Mesendoderm (in vitro differentiated cells): Measurements from ENCODE around the gene NFIA.

Experiments used
- DNase-seq: peaks from one replicate; pipeline ENCODE4 v3.0.0; 2013
- H2AK5ac ChIP-seq: 2 replicates; pipeline ENCODE4 v1.6.1; 2013; ENCODE audit warnings: low read length, inconsistent platforms
- H2BK120ac ChIP-seq: 2 replicates; pipeline ENCODE4 v1.6.1; 2013; ENCODE audit warnings: low read depth, mild to moderate bottlenecking, low read length, moderate library complexity, mixed read lengths
- H2BK15ac ChIP-seq: replicated peaks from 2 replicates; pipeline ENCODE4 v1.6.1; 2013; ENCODE audit warnings: low read depth, mild to moderate bottlenecking, moderate library complexity
- H2BK5ac ChIP-seq: 2 replicates; pipeline ENCODE4 v1.6.1; 2013; ENCODE audit warnings: low read length, inconsistent platforms
- H3K18ac ChIP-seq: 2 replicates; pipeline ENCODE4 v1.6.1; 2013; ENCODE audit warnings: mild to moderate bottlenecking, low read length, mixed read lengths
- H3K23ac ChIP-seq: one replicate; pipeline ENCODE4 v1.6.1; 2013; ENCODE audit warnings: low read length
- H3K27ac ChIP-seq: 2 replicates; pipeline ENCODE4 v1.5.1; 2013; ENCODE audit warnings: low read depth, mild to moderate bottlenecking, inconsistent platforms, low read length, moderate library complexity
- H3K27me3 ChIP-seq: 2 replicates; pipeline ENCODE4 v1.6.1; 2013; ENCODE audit warnings: low read length, control low read depth, mild to moderate bottlenecking, inconsistent platforms; ENCODE audit not compliant: insufficient read depth, poor library complexity
- H3K36me3 ChIP-seq: 2 replicates; pipeline ENCODE4 v1.6.1; 2013; ENCODE audit warnings: low read length, inconsistent platforms; ENCODE audit not compliant: control insufficient read depth, insufficient read depth
- H3K4ac ChIP-seq: one replicate; pipeline ENCODE4 v1.6.1; 2013; ENCODE audit warnings: low read depth, mild to moderate bottlenecking, low read length, moderate library complexity
- H3K4me1 ChIP-seq: 2 replicates; pipeline ENCODE4 v1.6.1; 2013; ENCODE audit warnings: low read depth, low read length, inconsistent platforms; ENCODE audit not compliant: control insufficient read depth
- H3K4me2 ChIP-seq: 2 replicates; pipeline ENCODE4 v1.6.1; 2013; ENCODE audit warnings: low read length
- H3K4me3 ChIP-seq: 2 replicates; pipeline ENCODE4 v1.5.1; 2013; ENCODE audit warnings: mild to moderate bottlenecking, low read length
- H3K56ac ChIP-seq: one replicate; pipeline ENCODE4 v1.6.1; 2013; ENCODE audit warnings: low read length
- H3K79me1 ChIP-seq: 2 replicates; pipeline ENCODE4 v1.6.1; 2013; ENCODE audit warnings: low read length, inconsistent platforms
- H3K79me2 ChIP-seq: 2 replicates; pipeline ENCODE4 v1.6.1; 2013; ENCODE audit warnings: mild to moderate bottlenecking, low read length; ENCODE audit not compliant: control insufficient read depth, insufficient read depth
- H3K9ac ChIP-seq: 2 replicates; pipeline ENCODE4 v1.6.1; 2013; ENCODE audit warnings: low read length, inconsistent platforms
- H4K5ac ChIP-seq: one replicate; pipeline ENCODE4 v1.6.1; 2013; ENCODE audit warnings: low read length
- H4K8ac ChIP-seq: one replicate; pipeline ENCODE4 v1.6.1; 2013; ENCODE audit warnings: low read depth, mild to moderate bottlenecking, control low read depth, low read length, moderate library complexity
- WGBS: extraction: QIAGEN DNeasy Blood & Tissue Kit; methylation state at CpG from one replicate; pipeline ENCODE4 v1.1.7; 2013; ENCODE audit warnings: low lambda C conversion rate, missing lambda C conversion rate; ENCODE audit not compliant: insufficient coverage; ENCODE audit errors: extremely low coverage; 5-methylcytosine and 5-hydroxymethylcytosine counted together

NFIA gene

DNA sequence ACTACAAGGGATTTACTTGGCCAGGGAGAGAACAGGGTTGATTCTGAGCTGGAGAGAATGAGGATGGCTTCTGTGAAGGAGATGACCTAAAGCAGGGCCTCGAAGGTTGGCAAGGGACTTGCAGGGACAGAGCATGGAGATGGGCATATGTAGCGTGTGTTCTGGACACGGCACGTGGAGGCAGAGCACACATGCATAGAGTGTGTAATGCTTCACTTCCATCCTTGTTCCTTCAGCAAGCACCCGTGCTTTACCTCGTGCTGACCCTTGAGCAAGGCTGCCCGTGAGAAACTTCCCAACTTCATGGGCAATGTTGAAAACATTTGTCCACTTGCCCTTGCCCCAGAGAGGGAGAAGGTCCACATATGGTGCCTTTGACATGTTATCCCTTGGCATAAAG, 33.1 kb downstream of the NFIA start:
- Histone ChIP-seq H3K56ac (no peak overlapping the region), H3K79me1 (no peaks in the 10 kb centered on the region), H3K36me3 (no peaks in the 10 kb centered on the region), H3K4ac (no peak overlapping the region), H3K27ac (no peak overlapping the region), H3K23ac (no peak overlapping the region), H3K79me2 (no peaks in the 10 kb centered on the region), H3K4me3 (no peak overlapping the region), H4K8ac (no peak overlapping the region), H3K27me3 (no peaks in the 10 kb centered on the region), H2BK120ac (no peak overlapping the region), H4K5ac (no peak overlapping the region), H2BK15ac (no peak overlapping the region), H2BK5ac (no peak overlapping the region), H3K4me2 (no peak overlapping the region), H2AK5ac (no peak overlapping the region), H3K9ac (no peak overlapping the region), H3K4me1 (no peaks in the 10 kb centered on the region), H3K18ac (no peak overlapping the region)
- WGBS = no CpG with 5 or more reads among the region's 7 CpGs
- no peak for DNase-seq

DNA sequence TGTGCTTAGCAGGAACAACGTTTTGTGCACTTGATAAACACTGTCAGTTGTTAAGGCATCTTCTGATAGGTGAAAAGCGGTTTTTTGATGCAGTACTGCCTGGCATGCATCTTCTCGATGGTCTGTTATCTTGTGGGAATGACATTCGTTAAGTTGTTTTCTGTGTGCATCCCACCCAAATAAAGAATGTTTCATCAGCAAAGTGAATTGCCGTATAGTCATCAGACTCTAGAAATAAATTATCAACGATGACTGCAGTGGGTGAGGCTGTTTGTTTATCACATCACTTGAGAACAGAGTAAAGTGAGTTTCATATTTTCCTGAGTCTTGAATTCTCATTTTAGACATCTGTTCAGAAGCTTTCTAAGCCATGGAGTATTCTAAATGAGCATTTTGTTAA, 34.1 kb downstream of the NFIA start:
- Histone ChIP-seq H3K4ac (no peak overlapping the region), H3K27ac (no peak overlapping the region), H3K4me1 (no peaks in the 10 kb centered on the region), H2BK5ac (no peak overlapping the region), H3K27me3 (no peaks in the 10 kb centered on the region), H3K56ac (no peak overlapping the region), H2BK120ac (no peak overlapping the region), H3K36me3 (no peaks in the 10 kb centered on the region), H3K23ac (no peak overlapping the region), H3K18ac (no peak overlapping the region), H3K79me2 (no peaks in the 10 kb centered on the region), H3K9ac (no peak overlapping the region), H3K4me2 (no peak overlapping the region), H2BK15ac (no peak overlapping the region), H4K5ac (no peak overlapping the region), H4K8ac (no peak overlapping the region), H3K4me3 (no peak overlapping the region), H3K79me1 (no peaks in the 10 kb centered on the region), H2AK5ac (no peak overlapping the region)
- DNase-seq = no peak
- WGBS = no CpG with 5 or more reads among the region's 6 CpGs

DNA sequence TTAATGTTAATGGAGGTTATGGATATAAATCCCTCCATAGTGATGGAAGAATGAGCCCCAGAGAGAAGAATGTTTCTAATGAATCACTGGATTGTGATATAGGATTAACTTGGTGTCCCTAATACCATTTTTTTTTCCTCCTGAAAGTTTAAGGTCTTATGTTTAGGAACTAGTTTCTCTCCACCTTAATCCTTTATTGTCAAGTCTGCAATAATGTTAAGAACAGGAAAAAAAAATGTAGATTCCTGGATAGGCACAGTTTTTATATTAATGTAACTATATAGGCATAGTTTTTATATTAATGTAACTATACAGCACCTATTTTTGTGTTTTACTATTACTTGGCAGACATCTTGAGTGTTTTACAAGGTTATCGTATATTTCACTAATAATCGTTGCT, 34.9 kb downstream of the NFIA start:
- Histone ChIP-seq H3K79me1 (no peaks in the 10 kb centered on the region), H3K23ac (no peak overlapping the region), H2BK15ac (no peak overlapping the region), H3K9ac (no peak overlapping the region), H3K4me1 (no peaks in the 10 kb centered on the region), H3K27ac (no peak overlapping the region), H2AK5ac (no peak overlapping the region), H3K56ac (no peak overlapping the region), H3K4ac (no peak overlapping the region), H3K27me3 (no peaks in the 10 kb centered on the region), H4K5ac (no peak overlapping the region), H4K8ac (no peak overlapping the region), H3K4me2 (no peak overlapping the region), H3K79me2 (no peaks in the 10 kb centered on the region), H2BK120ac (no peak overlapping the region), H3K18ac (no peak overlapping the region), H2BK5ac (no peak overlapping the region), H3K36me3 (no peaks in the 10 kb centered on the region), H3K4me3 (no peak overlapping the region)
- no CpG with 5 or more reads among the region's 2 CpGs for WGBS
- DNase-seq = no peak

DNA sequence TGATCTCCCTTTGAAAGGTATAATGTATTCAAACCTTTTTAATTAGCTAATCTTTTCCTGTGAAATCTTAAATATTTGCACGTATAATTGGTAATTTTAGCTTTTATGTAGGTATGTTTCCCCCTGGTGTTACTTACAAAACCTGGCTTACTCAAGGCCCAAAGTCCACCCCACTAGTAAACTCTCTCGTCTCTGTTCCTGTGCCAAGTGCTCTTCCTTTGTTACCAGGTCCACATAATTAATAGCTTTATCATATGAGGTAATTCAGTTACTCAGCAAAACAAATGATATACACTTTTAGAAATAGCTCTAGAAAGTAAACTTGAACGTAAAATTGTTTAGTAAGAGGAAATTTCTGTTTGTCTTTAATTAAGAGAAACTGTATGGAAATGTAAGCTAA, 36.7 kb downstream of the NFIA start:
- no peak overlapping the region for H4K5ac ChIP-seq
- no peak overlapping the region for H2BK5ac ChIP-seq

DNA sequence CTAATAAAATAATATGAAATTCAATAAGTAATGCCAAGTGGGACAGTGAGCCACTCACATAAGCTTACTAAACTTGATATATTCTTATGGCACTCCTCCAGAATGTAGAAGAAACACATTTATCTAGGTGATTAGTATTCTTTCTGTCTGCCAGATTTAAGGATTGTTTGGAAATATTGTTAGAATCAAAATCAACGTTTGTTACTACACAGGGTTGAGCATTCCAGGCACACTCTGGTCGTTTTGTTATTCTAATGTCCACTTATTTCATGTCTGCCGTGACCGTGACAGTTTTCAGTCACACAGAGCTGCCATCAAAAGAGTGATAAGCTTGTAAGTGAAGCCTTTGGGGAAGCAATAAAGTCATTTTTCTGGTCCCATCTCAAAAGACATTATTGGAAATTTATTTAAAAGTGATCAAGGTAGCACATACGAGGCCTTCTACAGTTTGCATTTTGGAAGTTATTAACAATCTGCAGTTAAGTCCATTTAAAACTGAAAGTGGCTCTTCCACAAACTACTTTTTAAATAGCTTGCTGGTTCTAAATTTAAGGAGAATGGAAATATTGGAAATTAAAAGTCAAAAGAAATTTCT, 38.0 kb downstream of the NFIA start:
- Histone ChIP-seq H2BK5ac (no peak overlapping the region), H2BK15ac (no peak overlapping the region), H3K79me1 (no peaks in the 10 kb centered on the region), H4K5ac (no peak overlapping the region), H3K27me3 (no peaks in the 10 kb centered on the region), H2AK5ac (no peak overlapping the region), H3K4ac (no peak overlapping the region), H3K36me3 (no peaks in the 10 kb centered on the region), H4K8ac (no peak overlapping the region), H3K79me2 (no peaks in the 10 kb centered on the region), H3K4me3 (no peak overlapping the region), H3K56ac (no peak overlapping the region), H2BK120ac (no peak overlapping the region), H3K4me1 (no peaks in the 10 kb centered on the region), H3K9ac (no peak overlapping the region), H3K23ac (no peak overlapping the region), H3K4me2 (no peak overlapping the region), H3K27ac (no peak overlapping the region), H3K18ac (no peak overlapping the region)
- no CpG with 5 or more reads among the region's 5 CpGs for WGBS
- DNase-seq = no peak

More for the DNA sequence above, 36.7 kb downstream of the NFIA start:
- WGBS = no CpG with 5 or more reads among the region's 3 CpGs
- H3K79me2 ChIP-seq = no peaks in the 10 kb centered on the region
- H4K8ac ChIP-seq = no peak overlapping the region
- no peak overlapping the region for H2BK120ac ChIP-seq
- H3K56ac ChIP-seq = no peak overlapping the region
- H3K4me3 ChIP-seq = no peak overlapping the region
- H3K4ac ChIP-seq = no peak overlapping the region
- no peaks in the 10 kb centered on the region for H3K79me1 ChIP-seq
- no peak for DNase-seq
- H3K4me1 ChIP-seq = no peaks in the 10 kb centered on the region
- H2AK5ac ChIP-seq = no peak overlapping the region
- no peak overlapping the region for H3K23ac ChIP-seq
- no peak overlapping the region for H3K4me2 ChIP-seq
- H3K36me3 ChIP-seq = no peaks in the 10 kb centered on the region
- no peak overlapping the region for H3K27ac ChIP-seq
- no peak overlapping the region for H2BK15ac ChIP-seq
- H3K9ac ChIP-seq = no peak overlapping the region
- H3K27me3 ChIP-seq = no peaks in the 10 kb centered on the region
- H3K18ac ChIP-seq = no peak overlapping the region

DNA sequence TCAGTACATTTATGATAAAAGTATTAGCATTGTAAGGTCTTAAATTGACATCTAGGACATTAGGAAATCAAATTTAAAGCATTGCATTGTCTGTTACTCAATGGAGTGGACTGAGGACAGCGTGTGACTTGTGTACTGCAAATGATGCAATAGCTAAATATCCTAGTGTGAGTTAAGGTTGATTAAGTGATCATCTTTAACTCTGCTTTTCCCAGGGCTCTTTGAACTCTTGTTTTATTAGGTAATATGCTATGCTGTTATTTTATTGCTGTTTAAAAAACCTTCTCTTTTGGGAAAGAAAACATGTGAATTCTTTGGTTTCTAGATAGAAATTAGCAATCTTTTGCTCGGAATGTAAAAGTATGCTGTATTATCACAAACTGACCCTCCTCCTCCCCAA, 38.6 kb downstream of the NFIA start:
- no peaks in the 10 kb centered on the region for H3K79me2 ChIP-seq
- H3K36me3 ChIP-seq = no peaks in the 10 kb centered on the region
- no peak overlapping the region for H3K9ac ChIP-seq
- H4K8ac ChIP-seq = no peak overlapping the region
- H2BK5ac ChIP-seq = no peak overlapping the region
- no peak overlapping the region for H2BK15ac ChIP-seq
- H3K4ac ChIP-seq = no peak overlapping the region
- no peak overlapping the region for H4K5ac ChIP-seq
- DNase-seq = no peak
- no peaks in the 10 kb centered on the region for H3K4me1 ChIP-seq
- no peak overlapping the region for H2BK120ac ChIP-seq
- H2AK5ac ChIP-seq = no peak overlapping the region
- H3K4me3 ChIP-seq = no peak overlapping the region
- no peaks in the 10 kb centered on the region for H3K79me1 ChIP-seq
- no peak overlapping the region for H3K56ac ChIP-seq
- H3K23ac ChIP-seq = no peak overlapping the region
- H3K4me2 ChIP-seq = no peak overlapping the region
- no peak overlapping the region for H3K27ac ChIP-seq
- H3K18ac ChIP-seq = no peak overlapping the region
- H3K27me3 ChIP-seq = no peaks in the 10 kb centered on the region
- no CpG with 5 or more reads among the region's 2 CpGs for WGBS
